GM19240 (cell line): ENCODE measurements around the gene ARHGEF39.
A peak's percentile ranks its signal among the peaks of the same experiment; 100 is the strongest.
"Not testable (repeated sequence)": the region's sequence is repeated elsewhere in the genome, so short reads cannot be mapped to it uniquely, and the experiment has no call there.

Experiments
- DNase-seq: peaks from one replicate; pipeline ENCODE4 v3.0.0; 2011; ENCODE audit warnings: low spot score; ENCODE audit not compliant: insufficient read length

Gene ARHGEF39

DNA sequence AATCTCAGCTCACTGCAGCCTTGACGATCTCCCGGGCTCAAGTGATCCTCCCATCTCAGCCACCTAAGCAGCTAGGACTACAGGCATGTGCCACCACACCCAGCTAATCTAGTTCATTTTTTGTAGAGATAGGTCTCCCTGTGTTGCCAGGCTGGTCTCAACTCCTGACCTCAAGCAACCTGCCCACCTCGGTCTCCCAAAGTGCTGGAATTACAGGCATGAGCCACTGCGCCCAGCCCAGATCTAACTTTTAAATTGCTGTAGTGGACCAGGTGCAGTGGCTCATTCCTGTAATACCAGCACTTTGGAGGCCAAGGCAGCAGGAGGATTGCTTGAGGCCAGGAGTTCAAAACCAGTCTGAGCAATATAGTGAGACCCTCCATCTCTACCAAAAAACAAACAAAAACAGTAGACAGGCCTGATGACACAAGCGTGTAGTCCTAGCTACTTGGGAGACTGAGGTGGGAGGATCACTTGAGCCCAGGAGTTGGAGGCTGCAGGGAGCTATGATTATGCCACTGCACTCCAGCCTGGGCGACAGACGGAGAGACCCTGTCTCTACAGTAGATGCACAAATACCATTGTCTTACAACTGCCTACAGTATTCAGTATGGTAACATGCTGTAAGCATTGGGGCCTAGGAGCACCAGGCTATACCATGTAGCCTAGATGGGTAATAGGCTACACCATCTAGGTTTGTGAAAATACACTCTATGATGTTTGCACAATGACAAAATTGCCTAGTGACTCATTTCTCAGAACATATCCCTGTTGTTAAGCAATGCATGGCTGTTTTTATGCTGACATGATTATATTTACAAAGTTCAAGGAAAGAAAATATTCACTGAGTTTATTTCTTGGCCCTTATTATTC, 12.8 kb downstream of the ARHGEF39 start:
- no peak for DNase-seq

- no peak for DNase-seq
Measured at GRCh38 chr9:35650341-35651158, 14.4 kb downstream of the ARHGEF39 start, which contains the start of gene SIT1. Gene SIT1 (minus strand): TSS chr9:35650931. CDS start chr9:35650853, 78 bp downstream.

GRCh38 chr9:35649431-35650340, 15.3 kb downstream of the ARHGEF39 start:
- DNase-seq = no peak

GRCh38 chr9:35646533-35647265, 18.3 kb downstream of the ARHGEF39 start:
- DNase-seq = peak; percentile 82

DNA sequence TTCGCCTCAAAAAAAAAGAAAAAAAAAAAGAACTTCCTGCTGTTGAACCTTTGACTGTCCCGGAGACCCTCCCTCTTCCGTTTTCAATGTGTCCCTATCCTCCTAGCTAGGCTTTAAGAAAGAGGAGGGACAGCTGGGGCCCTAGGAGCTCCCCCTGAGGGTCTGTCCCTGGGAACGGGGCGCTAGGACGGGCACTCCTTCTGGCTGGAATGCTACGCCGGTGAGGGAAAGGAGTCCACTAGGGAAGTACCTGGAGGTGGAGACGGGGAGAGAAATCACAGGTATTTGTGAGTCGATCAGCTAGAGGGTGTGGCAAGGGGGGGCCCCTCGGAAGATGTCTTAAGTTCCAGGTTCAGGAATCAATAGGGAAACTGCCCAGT, 18.9 kb downstream of the ARHGEF39 start:
- no peak for DNase-seq

GRCh38 chr9:35645736-35646135, 19.3 kb downstream of the ARHGEF39 start:
- DNase-seq = not testable (repeated sequence)

DNA sequence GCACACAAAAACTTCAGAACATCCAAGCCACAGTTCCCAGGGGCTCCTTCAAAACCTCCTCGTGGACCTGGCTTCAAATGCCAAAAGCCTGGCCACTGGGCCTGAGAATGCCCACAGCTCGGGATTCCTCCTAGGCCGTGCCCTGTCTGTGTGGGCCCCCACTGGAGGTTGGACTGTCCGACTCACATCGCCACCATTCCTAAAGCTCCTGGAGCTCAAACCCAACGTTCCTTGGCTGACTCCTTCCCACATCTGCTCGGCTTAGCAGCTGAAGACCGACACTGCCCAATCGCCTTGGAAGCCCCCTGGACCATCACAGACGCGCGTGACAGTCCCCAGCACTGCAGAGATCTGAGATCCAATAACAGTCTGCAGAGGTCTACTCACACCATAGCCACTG, 21.9 kb downstream of the ARHGEF39 start:
- DNase-seq = no peak

DNA sequence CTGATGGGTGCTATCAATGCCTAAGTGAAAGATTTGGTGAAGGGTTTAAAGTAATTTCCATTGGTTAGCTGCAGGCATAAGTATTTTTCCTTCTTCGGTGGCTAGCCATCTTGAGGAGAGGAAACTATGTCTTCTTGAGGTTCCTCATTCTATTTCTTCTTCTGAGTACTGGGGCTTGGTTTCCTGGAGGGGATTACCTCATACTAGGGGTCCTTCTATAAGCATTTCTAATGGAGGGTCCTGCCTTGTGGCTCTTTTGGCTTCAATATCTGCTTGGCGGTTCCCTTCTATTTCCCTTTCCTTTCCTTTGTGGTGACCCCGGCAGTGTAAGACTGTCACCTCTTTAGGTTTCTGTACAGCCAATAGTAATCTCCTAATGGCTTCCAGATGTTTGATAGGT, 23.5 kb downstream of the ARHGEF39 start:
- DNase-seq = not testable (repeated sequence)

- DNase-seq = not testable (repeated sequence)
Measured at GRCh38 chr9:35640431-35640830, 24.6 kb downstream of the ARHGEF39 start.

- DNase-seq = no peak
Measured at GRCh38 chr9:35639631-35640030, 25.4 kb downstream of the ARHGEF39 start.

- not testable (repeated sequence) for DNase-seq
Measured at GRCh38 chr9:35639225-35639624, 25.8 kb downstream of the ARHGEF39 start.

- not testable (repeated sequence) for DNase-seq
Measured at GRCh38 chr9:35638751-35639150, 26.2 kb downstream of the ARHGEF39 start.

- DNase-seq = not testable (repeated sequence)
Measured at GRCh38 chr9:35637427-35637955, 27.5 kb downstream of the ARHGEF39 start.

GRCh38 chr9:35636877-35637246, 28.1 kb downstream of the ARHGEF39 start:
- not testable (repeated sequence) for DNase-seq

- DNase-seq = no peak
Measured at GRCh38 chr9:35636135-35636876, 28.7 kb downstream of the ARHGEF39 start.

DNA sequence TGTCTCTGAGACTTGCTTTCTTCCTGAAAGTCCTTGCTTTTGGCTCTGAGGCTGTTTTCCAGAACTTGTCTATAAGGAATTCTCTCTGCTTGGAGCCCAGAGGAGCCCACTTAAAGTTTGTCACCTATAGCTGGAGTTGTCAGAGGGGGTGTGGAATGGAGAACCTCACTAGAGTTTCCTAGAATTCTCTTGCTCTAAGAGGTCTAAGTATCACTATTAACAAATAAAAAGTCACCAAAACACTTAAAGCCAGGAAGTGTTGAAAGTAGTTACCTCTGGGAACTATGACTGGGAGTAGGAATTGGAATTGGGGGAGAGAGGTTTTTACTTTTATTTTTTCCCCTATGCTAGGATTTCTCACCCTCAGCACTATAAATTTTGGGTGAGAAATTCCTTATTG, 29.3 kb downstream of the ARHGEF39 start:
- no peak for DNase-seq

DNA sequence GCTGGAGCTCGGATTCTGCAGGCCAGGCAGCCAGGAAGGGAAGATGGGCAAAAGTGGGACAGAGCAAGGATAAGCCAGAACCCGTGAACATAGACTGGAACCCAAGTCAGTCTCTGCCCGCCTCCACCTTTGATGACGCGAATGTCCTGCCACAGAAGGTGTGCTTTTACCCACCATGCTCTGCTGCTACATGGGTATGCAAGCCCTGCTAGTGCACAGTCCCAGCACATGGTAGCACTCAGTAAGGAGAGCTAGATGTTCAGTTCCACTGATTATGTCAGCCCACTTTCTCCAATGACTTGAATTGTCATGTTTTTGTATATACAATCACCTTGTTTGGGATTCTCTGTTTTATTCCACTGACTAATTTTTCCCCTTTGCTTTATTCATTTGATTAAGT, 35.4 kb downstream of the ARHGEF39 start:
- no peak for DNase-seq

GRCh38 chr9:35628389-35628991, 36.5 kb downstream of the ARHGEF39 start:
- no peak for DNase-seq

DNA sequence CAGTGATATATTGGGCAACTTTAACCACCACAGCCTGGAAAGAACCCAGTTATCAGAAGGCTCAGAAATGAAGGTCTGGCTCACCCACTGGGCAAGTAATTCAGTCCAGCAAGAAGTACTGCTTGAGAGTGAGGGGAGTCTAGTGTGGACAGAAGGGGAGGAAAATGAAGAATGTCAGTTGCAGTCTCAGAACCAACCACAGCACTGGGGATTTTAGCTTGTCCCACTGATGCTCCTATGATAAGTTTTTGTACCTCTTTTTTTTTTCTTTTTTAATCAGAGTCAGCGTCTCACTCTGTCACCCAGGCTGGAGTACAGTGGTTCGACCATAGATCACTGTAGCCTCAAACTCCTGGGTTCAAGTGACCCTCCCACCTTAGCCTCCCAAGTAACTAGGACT, 37.4 kb downstream of the ARHGEF39 start:
- no peak for DNase-seq
